A172 (cell line): ENCODE results near the gene ST6GALNAC1. TPM values are rescaled to one million over a fixed set of nuclear protein-coding genes. Genes with fewer than 3 reads are reported as not detected.

Experiments
- DNase-seq: peaks from one replicate; pipeline ENCODE4 v3.0.0-alpha.2; 2015; ENCODE audit warnings: low spot score
- total RNA-seq: library from RNA; depleted of rRNA; stranded (reverse); fragments of >200 nt; shearing (Covaris generic); gene quantifications from 2 replicates; pipeline ENCODE4 v1.2.3, GENCODE V29; 2014

Gene ST6GALNAC1
- total RNA-seq, 1 experiment from 2014 or later, result not detected

GRCh38 chr17:76675648-76676047, 32.1 kb upstream of the ST6GALNAC1 start:
- no peak for DNase-seq

GRCh38 chr17:76674600-76674999, 31.0 kb upstream of the ST6GALNAC1 start:
- no peak for DNase-seq

- no peak for DNase-seq
These were observed 30.2 kb upstream of the ST6GALNAC1 start for GRCh38 chr17:76673729-76674128.

GRCh38 chr17:76672892-76673291, 29.3 kb upstream of the ST6GALNAC1 start:
- no peak for DNase-seq

- peak; percentile 16 for DNase-seq
These were observed 28.8 kb upstream of the ST6GALNAC1 start for GRCh38 chr17:76672270-76672851.

- DNase-seq, result no peak
These were observed 28.3 kb upstream of the ST6GALNAC1 start for GRCh38 chr17:76671912-76672262.

- DNase-seq, result peak; percentile 100
These were observed 27.8 kb upstream of the ST6GALNAC1 start for GRCh38 chr17:76671123-76671911.

GRCh38 chr17:76670718-76671122, 27.2 kb upstream of the ST6GALNAC1 start:
- DNase-seq, result no peak

- no peak for DNase-seq
These were observed 26.6 kb upstream of the ST6GALNAC1 start for GRCh38 chr17:76670020-76670717.

- no peak for DNase-seq
These were observed 24.4 kb upstream of the ST6GALNAC1 start for GRCh38 chr17:76667786-76668453.

- DNase-seq, result no peak
These were observed 23.9 kb upstream of the ST6GALNAC1 start for GRCh38 chr17:76667491-76667755.

- DNase-seq, result no peak
These were observed 17.1 kb upstream of the ST6GALNAC1 start for GRCh38 chr17:76660656-76661042.

GRCh38 chr17:76659928-76660655, 16.5 kb upstream of the ST6GALNAC1 start:
- peak; percentile 54 for DNase-seq

- DNase-seq, result no peak
These were observed 14.7 kb upstream of the ST6GALNAC1 start for GRCh38 chr17:76658242-76658662.

- no peak for DNase-seq
These were observed 14.1 kb upstream of the ST6GALNAC1 start for GRCh38 chr17:76657505-76658241.

- DNase-seq, result no peak
These were observed 10.9 kb upstream of the ST6GALNAC1 start for GRCh38 chr17:76654408-76654807.

- DNase-seq, result no peak
These were observed 6.9 kb upstream of the ST6GALNAC1 start for GRCh38 chr17:76650504-76650903.

GRCh38 chr17:76646712-76647111, 3.2 kb upstream of the ST6GALNAC1 start:
- no peak for DNase-seq

- DNase-seq, result no peak
These were observed 1.9 kb upstream of the ST6GALNAC1 start for GRCh38 chr17:76645481-76645880.

GRCh38 chr17:76644995-76645394, 1.4 kb upstream of the ST6GALNAC1 start:
- DNase-seq, result no peak

GRCh38 chr17:76642994-76643393, 563 bp downstream of the ST6GALNAC1 start:
- no peak for DNase-seq
